NCI-H2196 treated with DMSO at 0.1 percent for 48 hours (cell line): Measurements from ENCODE around the gene OSBPL10.

ENCODE experiments used
- DNase-seq: peaks from one replicate; lab custom pipeline; 2025; ENCODE audit not compliant: unreplicated experiment; lab: John Stamatoyannopoulos, UW

OSBPL10 gene

GRCh38 chr3:31926543-31926942 lies 54.5 kb downstream of the OSBPL10 start:
- no peak for DNase-seq

- no peak for DNase-seq
These were observed 55.8 kb downstream of the OSBPL10 start for GRCh38 chr3:31925271-31925630.

DNA sequence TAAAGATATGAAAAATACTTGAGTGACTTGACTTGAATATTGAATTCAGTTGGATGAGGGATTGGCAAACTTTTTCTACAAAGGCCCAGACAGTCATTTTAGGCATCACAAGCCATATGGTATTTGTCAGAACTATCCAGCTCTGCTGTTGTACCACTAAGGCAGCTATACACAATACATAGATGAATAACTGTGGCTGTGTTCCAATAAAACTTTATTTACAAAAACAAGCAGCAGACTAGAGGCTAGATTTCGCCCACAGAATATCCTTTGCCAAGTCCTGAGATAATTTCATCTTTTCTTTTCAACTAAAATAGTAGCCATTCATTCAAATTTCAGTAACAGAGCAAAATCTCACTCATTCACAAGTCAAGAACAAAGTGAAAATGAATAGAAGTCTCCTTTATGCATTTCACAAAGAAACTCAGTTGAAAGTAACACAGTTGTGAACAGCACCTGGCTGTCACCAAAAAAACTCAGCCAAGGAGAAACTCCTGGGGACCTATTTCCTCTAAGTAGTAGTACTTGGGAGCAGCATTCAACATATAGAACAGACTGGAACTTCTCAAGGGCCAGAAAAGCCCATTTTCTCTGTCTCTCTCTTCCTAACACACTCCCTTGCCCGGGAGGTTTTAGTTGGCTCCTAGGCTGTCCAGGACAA lies 56.3 kb downstream of the OSBPL10 start:
- no peak for DNase-seq

GRCh38 chr3:31922962-31923361 lies 58.1 kb downstream of the OSBPL10 start:
- no peak for DNase-seq

DNA sequence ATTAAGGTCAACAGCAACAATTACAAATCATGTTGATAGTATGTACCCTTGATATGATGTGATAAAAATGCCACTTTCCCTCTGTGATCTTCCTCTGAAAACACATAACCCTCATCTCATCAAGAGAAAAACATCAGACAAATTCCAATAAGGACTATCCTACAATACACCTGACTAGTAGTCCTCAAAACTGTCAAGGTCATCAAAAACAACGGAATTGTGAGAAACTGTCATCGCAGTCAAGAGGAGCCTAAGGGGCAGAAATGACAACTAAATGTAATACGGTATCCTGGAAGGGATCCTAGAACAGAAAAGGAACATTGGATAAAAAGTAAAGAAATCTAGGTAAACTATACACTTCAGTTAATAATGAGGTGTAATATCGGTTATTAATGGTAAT lies 59.2 kb downstream of the OSBPL10 start:
- DNase-seq, result no peak

DNA sequence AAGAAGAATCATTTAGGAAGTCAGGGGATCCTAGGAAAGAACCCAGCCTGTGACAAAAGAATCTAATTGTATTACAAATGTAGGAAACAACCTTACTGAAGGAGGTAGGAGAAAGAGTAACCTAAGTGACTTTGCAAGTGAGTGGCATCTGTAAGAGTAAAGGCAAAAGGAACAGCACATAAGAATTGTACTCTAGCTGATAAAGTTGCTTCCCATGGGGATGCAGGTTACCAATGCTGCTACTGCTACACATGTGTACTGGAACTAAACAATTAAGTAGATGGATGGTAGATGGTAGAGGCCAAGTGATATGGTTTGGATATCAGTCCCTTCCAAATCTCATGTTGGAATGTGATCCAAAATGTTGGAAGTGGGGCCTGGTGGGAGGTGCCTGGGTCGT lies 60.8 kb downstream of the OSBPL10 start:
- no peak for DNase-seq

DNA sequence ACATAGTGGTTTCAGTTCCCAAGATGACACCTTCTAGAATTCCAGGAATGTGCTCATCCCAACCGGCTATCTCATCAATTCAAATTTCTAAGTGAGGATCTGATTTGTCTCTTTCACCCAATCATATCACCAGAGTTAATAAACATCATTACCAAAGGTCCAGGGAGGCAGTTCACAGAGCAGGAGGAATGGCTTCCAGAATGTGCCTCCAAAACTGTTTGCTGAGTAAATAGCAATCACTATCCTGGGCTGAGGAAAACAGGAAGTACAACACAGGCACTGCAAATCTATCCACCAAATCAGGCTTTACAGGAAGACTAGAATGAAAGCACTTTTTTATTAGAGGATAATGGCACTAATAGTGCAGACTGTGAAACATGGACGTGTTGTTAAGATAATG lies 61.5 kb downstream of the OSBPL10 start:
- DNase-seq, result no peak

DNA sequence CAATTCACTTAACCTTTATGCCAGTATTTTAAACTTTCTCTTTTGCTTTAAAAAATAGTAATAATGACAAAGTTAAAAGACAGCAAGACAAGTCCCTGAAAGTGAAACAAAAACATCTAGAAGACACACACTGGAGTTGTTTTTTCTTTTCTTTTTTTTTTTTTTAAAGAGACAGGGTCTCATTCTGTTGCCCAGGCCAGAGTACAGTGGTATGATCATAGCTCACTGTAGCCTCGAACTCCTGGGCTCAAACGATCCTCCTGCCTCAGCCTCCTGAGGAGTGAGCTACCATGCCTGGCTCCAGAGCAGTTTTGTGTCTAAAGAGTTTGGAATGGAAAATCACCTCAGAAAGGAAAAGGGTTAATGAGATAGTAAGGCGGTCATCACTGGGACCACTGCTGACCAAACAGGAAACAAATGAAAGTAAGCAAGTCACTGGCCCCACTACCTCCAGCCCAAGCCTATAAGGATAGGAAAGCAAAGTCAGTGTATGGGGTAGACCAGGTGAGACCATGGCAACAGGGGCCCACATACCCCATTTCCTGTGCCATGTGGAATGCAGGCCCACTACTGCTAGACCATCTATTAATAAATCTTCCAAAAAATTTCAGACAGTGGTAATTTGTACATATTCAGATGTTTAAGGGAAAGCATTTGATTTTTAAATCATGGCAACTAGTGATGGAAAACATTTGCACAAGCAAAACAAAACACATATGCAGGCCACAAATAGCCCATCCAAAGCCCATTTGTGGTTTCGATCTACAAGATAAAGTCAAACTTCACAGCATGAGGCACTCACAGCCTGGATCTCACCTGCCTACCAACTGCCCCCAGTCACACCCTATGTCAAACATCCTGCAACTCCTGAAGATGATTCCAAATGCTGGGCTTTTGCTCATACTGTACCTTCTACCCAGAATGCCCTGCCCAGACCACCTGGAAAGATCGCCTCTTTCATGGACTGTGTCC lies 62.6 kb downstream of the OSBPL10 start:
- no peak for DNase-seq

DNA sequence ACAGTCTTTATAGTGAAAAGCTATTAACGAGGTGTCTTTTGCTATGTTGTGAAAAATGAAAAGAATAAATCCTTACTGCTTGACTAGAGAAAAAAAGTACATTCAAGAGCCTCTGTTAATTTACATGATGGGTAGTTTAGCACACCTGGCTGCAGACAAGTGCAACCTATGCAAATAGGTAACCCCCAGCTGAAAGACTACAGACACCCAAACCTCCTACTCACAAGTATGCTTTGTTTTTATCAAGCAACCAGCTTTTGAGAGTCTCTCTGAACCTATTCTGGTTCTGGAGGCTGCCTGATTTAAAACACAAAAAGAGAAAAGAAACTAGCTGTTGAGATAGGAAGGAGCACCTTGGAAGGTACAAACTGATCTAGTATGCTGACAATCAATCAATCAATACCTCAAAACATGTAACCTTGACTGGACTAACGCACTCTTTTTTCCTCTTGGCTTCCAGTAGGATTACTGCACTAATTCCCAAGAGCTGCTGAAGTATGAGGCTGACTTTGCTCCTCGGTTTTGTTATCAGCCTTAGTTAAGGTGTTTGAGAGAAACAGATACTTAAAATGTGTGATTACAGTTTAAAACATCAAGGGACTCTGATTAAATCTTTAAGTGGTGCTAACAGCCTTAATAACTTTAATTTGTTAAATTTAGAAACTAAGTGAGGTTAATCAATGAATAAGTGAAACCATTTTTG lies 63.6 kb downstream of the OSBPL10 start:
- no peak for DNase-seq

DNA sequence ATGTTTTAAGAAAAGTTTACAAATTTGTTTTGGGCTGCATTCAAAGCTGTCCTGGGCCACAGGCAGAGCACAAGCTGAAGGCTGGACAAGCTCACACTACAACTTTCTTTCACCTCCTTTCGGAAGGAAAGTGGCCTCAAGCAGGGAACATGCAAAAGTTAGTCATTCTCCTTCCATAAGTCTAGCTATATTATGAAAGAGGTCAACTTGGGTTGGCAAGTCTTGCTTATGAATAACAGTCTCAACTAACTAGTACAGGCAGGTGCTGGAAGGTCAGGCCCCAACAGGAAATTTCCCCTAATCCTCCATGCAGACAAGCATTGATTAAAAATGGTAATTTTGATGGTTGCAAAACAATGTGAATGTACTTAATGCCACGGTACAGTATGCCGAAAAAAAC lies 69.4 kb downstream of the OSBPL10 start:
- no peak for DNase-seq

DNA sequence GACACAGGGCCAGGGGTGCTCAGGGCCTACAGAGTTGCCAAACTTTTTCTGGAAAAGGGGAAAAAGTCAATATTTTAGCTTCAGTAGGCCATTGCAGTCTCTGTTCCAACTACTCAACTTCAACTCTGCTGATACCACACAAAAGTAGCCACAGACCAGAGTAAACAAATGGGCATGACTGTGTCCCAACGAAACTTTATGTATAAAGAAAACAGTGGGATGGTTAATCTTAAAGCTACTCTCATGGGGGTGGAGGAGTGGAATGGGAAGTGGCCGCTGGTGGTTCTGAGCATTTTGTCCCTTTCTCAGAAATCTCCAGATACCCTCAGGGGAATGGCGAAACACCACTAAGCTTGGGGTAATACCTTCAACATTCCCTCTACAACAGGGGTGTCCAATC lies 69.9 kb downstream of the OSBPL10 start:
- DNase-seq, result no peak

GRCh38 chr3:31909455-31909854 lies 71.6 kb downstream of the OSBPL10 start:
- DNase-seq, result no peak

DNA sequence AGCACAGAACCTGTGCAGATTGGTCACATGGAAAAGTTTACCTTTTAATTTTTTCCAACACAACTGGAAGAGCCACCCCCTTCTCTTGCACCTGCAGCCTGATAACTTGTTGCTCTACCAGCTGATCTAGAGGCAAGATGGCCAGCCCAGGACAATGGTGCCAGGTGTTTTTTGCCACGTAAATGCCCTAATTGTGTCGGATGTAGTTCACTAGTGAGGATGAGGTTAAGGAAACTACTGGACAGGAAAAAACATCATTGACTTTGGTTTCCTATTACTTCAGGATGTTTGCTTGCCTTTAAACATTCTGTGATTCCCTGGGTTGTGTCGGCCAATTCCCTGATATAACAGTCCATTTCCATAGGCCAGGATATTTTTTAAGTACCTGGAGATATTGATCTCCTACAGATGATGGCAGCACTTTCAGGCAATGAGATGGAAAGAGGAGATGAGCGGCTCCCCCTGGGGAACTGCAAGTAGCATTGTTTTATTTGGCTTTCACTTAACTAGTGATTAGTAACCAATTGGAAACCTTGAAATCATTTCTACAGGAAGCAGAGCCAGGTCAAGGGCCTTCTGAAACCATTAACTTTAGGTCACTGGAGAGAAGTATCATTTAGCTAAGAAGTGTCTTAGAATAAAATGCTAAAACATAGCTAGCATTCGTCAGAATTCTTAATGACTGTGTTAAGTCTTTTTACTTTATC lies 72.5 kb downstream of the OSBPL10 start:
- DNase-seq, result peak; percentile 64

- DNase-seq, result no peak
These were observed 74.9 kb downstream of the OSBPL10 start for GRCh38 chr3:31906182-31906581.

- no peak for DNase-seq
These were observed 77.2 kb downstream of the OSBPL10 start for GRCh38 chr3:31903686-31904431.

DNA sequence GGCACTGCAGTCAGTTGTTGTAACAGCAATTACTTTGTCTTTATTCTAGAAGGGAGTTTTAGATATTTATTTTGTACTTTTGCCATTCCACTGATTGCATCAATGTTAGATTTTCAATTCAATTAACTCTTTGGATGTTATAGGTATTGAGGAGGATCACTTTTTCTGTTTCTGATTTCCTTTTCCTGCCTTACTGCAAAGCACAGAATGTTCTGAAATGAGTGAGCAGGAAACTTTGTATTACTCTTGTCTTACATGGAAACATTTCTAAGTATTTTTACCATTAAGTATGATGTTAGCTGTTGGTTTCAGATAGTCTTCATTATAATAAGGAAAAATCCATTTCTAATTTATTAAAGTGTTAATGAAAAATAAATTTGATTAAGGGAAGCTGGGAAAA lies 80.5 kb downstream of the OSBPL10 start:
- DNase-seq, result no peak

GRCh38 chr3:31896648-31897433 lies 84.2 kb downstream of the OSBPL10 start:
- no peak for DNase-seq

DNA sequence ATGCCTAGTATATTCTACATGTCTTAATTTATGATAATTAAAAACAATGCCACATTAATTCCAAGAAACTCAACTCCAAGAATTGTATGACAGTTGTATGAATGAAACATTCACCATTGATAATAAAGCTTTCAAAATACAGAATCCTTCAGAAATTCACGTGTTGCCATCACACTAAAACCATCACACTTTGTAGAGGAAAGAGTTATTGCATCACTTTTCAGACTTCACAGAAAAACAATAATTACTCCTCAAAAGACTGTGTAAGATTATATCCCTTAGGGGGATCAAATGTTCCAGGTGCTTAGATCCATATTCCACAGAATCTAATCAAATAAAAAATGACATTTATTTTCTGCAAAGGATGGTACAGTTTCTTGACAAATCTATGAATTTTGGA lies 85.0 kb downstream of the OSBPL10 start:
- no peak for DNase-seq

- DNase-seq, result no peak
These were observed 85.6 kb downstream of the OSBPL10 start for GRCh38 chr3:31895471-31895870.
